ENCODE results near the gene PSME2.

PSME2 gene

GRCh38 chr14:24117179-24117578 lies 29.2 kb downstream of the PSME2 start:
- no peak overlapping the region for H3K27ac ChIP-seq
- TF ChIP-seq CTCF (conservative IDR thresholded peaks at IDR 0.05) (no peak), ZFX (IDR thresholded peaks at IDR 0.05) (no peak)

GRCh38 chr14:24116128-24116814 lies 30.1 kb downstream of the PSME2 start:
- TF ChIP-seq ZFX (IDR thresholded peaks at IDR 0.05) (no peak), CTCF (conservative IDR thresholded peaks at IDR 0.05) (no peak)
- H3K27ac ChIP-seq, result peak overlapping the region; percentile 97; the same call in 1 of the 2 replicates

- TF ChIP-seq CTCF (conservative IDR thresholded peaks at IDR 0.05) (no peak), ZFX (IDR thresholded peaks at IDR 0.05) (no peak)
- peak overlapping the region; percentile 97 for H3K27ac ChIP-seq
Observed at GRCh38 chr14:24115422-24116127, 30.8 kb downstream of the PSME2 start.

- TF ChIP-seq CTCF (conservative IDR thresholded peaks at IDR 0.05), result no peak
- no peak for TF ChIP-seq ZFX (IDR thresholded peaks at IDR 0.05)
- H3K27ac ChIP-seq, result peak within 1 kb of the TSS; percentile 97
Observed at GRCh38 chr14:24114532-24115421, 31.6 kb downstream of the PSME2 start, which contains the start of the genes DCAF11 and NRL. Gene DCAF11 (plus strand): TSS chr14:24114777. CDS start chr14:24115595, 818 bp downstream. Gene NRL (minus strand): TSS chr14:24114949. CDS start chr14:24082848, 32,101 bp downstream.

GRCh38 chr14:24113801-24114531 lies 32.4 kb downstream of the PSME2 start:
- no peak for TF ChIP-seq CTCF (conservative IDR thresholded peaks at IDR 0.05)
- peak; percentile 79; the same call in 1 of the 2 replicates for TF ChIP-seq ZFX (IDR thresholded peaks at IDR 0.05)
- H3K27ac ChIP-seq, result peak overlapping the region; percentile 97

- TF ChIP-seq CTCF (conservative IDR thresholded peaks at IDR 0.05) (no peak), ZFX (IDR thresholded peaks at IDR 0.05) (no peak)
- peak overlapping the region; percentile 97 for H3K27ac ChIP-seq
Observed at GRCh38 chr14:24113379-24113800, 33.0 kb downstream of the PSME2 start.
